ENCODE data around the gene TBC1D7.

TBC1D7 gene

DNA sequence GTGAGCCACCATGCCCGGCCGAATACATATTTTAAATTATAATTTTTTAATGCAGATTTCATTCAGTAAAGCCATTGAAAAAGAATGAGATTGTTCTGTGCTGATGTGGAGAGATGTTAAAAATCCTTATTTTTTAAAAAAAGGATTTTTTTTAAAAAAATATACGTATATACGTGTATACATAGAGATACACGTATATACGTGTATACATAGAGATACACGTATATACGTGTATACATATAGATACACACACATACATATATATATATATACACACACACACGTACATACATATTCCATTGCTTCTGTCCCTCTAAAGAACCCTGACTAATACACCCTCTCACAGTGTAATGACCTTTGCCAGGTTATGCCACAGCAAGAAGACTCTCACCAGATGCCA, 23.8 kb upstream of the TBC1D7 start:
- no peak for TF ChIP-seq JUND (IDR thresholded peaks at IDR 0.05; ENCODE audit: low read depth)
- in situ Hi-C loops (cut with HindIII; ENCODE audit: low pct_unique_long_range_greater_than_20kb, low sequenced_read_pairs): no loop called here
- no peak for DNase-seq (ENCODE audit: low read depth in 1 of 2, low spot score in 1 of 2)

DNA sequence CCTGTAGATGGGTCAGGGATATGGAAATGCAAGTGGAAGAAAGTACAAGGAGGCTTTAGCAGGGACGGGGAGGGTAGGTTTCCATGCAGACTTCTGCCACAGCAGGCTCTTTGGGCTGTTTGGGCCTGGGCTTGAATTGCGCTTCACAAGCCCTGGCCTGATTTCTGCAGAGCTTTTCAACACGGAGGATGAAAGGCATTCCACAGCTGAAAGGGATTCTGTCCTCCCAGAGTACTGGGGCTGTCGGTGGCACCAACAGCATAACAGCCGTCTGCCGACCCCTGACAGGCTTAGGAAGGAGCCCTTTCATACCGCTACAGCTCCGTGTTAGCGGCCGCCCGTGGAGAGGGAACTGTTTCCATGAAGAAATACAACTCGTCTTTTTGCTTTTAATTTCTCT, 22.9 kb upstream of the TBC1D7 start:
- no peak for DNase-seq (ENCODE audit: low read depth in 1 of 2, low spot score in 1 of 2)
- in situ Hi-C loops (cut with HindIII; ENCODE audit: low pct_unique_long_range_greater_than_20kb, low sequenced_read_pairs): no loop called here
- no peak for TF ChIP-seq JUND (IDR thresholded peaks at IDR 0.05; ENCODE audit: low read depth)

DNA sequence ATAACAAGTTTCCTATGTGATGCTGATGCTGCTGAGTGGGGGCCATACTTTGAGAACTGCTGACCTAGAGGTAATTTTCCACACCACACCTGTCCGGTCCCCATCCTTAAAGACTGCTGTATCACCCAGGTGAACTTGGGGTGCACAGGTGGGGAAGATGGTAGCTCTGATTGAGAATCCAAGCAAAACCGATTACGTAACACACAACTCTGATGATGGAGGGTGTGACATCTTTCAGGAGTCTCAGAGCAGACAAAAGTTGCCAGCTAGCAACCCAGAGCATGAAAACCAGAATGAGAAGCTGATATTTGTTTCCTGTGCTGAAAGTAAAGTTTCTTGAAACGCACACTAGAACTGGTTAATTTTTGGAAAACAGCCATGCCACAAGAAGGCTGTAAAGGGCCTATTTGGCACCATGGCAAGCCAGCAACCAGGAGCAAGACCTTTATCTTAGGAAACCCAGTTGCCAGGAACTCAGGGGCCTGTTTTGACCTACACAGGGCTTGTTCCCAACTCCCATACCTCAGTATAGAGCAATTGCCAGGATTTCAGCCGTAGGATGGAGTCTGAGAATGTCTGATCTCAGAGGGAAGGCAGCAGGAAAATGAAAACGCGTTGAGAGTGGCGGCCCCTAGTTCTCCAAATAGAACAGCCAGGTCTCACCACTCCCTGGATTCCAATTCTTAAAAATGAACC, 21.6 kb upstream of the TBC1D7 start:
- TF ChIP-seq JUND (IDR thresholded peaks at IDR 0.05; ENCODE audit: low read depth): no peak
- DNase-seq (ENCODE audit: low read depth in 1 of 2, low spot score in 1 of 2): no peak
- in situ Hi-C loops (cut with HindIII; ENCODE audit: low pct_unique_long_range_greater_than_20kb, low sequenced_read_pairs): no loop called here

DNA sequence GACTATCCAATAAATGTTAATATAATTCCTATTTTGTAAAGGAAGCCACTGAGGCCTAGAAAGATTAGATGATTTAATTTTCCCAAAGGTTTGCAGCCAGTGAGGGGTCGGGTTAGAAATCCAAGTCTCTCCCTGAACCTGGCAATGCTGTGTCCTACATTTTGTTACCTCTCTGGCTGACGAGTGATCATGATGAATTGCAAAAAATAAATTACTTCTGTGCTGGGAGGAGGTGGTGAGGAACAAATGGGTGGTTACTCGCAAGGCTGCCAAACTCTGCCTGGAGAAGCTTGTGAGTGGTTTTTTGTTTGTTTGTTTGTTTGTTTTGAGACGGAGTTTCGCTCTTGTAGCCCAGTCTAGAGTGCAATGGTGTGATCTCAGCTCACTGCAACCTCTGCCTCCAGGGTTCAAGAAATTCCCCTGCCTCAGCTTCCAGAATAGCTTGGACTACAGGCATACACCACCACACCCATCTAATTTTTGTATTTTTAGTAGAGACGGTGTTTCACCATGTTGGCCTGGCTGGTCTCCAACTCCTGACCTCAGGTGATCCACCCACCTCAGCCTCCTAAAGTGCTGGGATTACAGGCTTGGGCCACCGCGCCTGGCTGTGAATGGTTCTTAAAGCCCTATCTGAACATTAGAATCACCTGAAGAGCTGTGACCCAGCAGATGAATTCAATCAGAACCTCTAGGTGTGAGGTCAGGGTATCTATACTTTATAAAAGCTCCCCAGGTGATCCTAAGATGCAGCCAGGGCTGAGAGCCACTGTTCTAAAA, 20.2 kb upstream of the TBC1D7 start:
- in situ Hi-C loops (cut with HindIII; ENCODE audit: low pct_unique_long_range_greater_than_20kb, low sequenced_read_pairs): no loop called here
- no peak for TF ChIP-seq JUND (IDR thresholded peaks at IDR 0.05; ENCODE audit: low read depth)
- DNase-seq (ENCODE audit: low read depth in 1 of 2, low spot score in 1 of 2): no peak

DNA sequence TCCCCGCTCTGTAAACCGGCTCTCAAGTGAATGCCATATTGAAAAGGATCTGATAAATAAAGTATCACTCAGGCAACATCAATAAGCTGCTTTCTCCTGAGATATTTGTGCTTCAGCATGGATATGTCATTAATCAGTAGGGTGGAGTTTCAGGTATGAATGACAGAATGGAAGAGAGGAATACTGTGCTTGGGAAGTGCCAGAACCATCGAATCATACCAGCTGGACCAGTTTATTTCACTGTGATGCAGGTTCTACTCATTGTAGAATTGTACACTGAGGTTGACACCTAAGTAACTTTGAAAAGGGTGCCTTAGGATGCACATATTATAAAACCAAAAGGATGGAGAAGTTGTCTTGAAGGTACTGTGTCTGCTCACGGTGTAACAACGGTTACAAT, 17.9 kb upstream of the TBC1D7 start:
- DNase-seq (ENCODE audit: low read depth in 1 of 2, low spot score in 1 of 2): no peak
- in situ Hi-C loops (cut with HindIII; ENCODE audit: low pct_unique_long_range_greater_than_20kb, low sequenced_read_pairs): no loop called here
- no peak for TF ChIP-seq JUND (IDR thresholded peaks at IDR 0.05; ENCODE audit: low read depth)

DNA sequence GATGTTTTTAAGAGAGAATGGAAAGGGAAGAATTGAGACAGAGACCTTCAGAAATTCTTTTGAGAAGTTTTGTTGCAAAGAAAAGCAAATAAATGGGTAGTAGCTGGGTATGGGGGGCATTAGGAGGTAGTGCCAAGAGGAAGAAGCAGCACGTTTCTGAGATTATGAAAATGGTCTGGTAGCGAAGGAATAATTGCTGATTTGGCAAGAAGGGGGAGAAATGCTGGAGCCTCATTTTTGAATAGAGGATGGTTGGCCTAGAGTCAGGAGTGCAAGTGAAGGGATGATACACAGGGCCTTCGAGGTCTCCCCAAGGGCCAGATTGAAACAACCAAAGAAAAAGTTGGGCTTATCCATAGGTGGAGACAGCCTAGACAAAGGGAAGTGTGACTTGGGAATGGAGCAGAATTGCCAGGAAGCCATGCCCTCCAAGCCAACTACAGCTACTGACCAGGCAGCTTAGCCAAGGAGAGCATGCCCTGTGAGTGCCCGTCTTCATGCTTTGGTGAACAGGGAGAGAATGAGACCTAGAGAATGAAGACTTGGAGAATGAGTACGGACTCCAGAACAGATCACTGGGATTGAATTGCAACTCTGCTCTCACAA, 14.2 kb upstream of the TBC1D7 start:
- TF ChIP-seq JUND (IDR thresholded peaks at IDR 0.05; ENCODE audit: low read depth): no peak
- in situ Hi-C loops (cut with HindIII; ENCODE audit: low pct_unique_long_range_greater_than_20kb, low sequenced_read_pairs): no loop called here
- DNase-seq (ENCODE audit: low read depth in 1 of 2, low spot score in 1 of 2): no peak

DNA sequence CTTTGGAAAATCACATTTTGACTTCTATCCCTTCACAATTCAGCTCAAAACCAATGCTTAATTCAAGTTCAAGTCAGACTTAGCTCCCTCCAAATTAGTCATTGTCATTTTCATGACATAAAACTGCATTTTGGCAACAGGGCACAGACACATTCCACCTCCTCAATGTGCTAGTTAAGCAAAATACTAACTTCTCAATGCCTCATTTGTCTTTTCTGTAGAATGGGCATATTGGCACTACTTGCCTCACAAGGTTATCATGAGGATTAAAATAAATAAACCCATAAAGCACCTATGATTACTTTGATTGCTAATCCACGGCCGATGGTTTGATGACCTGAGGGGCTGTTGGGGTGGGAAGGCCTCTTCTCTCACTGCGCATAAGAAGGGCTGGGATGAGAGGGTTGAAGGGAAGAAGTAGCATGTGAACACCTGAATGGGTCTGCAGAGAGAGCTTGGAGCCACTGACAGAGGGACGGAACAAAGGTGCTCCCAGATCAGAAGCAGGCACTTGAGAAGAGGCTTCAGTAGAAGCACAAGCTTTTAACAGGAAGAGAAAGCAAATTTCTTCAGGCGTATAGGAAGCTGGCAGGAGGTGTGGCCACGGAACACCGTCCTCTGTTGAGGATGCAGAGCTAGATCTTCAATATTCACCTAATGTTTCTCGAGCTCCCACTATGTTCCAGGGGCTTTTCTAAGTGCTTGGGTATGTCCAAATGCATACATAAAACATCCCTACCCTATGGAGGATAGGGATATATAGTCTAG, 11.7 kb upstream of the TBC1D7 start:
- DNase-seq (ENCODE audit: low read depth in 1 of 2, low spot score in 1 of 2): no peak
- in situ Hi-C loops (cut with HindIII; ENCODE audit: low pct_unique_long_range_greater_than_20kb, low sequenced_read_pairs): no loop called here

DNA sequence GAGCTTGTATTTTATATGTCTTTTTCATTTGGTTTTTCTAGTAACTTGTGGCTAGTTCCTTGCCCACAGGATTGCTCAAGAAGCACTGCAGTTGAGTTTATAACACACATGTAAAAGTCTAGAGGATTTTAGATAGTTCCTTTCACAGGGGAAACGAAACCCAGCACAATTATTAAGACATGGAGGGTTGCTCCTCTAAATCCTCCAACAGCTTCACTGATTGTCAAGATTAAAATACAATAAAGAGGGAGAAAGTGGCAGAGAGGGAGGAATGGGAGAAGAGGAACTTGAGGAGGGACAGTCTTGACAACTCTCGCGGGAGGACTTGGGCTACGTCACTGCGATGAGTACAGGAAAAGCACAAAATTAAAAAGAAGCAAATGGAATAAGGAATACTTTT, 9.7 kb upstream of the TBC1D7 start:
- no peak for DNase-seq (ENCODE audit: low read depth in 1 of 2, low spot score in 1 of 2)
- in situ Hi-C loops (cut with HindIII; ENCODE audit: low pct_unique_long_range_greater_than_20kb, low sequenced_read_pairs): no loop called here
- TF ChIP-seq JUND (IDR thresholded peaks at IDR 0.05; ENCODE audit: low read depth): no peak

More for the DNA sequence above, 11.7 kb upstream of the TBC1D7 start:
- no peak for TF ChIP-seq JUND (IDR thresholded peaks at IDR 0.05; ENCODE audit: low read depth)

DNA sequence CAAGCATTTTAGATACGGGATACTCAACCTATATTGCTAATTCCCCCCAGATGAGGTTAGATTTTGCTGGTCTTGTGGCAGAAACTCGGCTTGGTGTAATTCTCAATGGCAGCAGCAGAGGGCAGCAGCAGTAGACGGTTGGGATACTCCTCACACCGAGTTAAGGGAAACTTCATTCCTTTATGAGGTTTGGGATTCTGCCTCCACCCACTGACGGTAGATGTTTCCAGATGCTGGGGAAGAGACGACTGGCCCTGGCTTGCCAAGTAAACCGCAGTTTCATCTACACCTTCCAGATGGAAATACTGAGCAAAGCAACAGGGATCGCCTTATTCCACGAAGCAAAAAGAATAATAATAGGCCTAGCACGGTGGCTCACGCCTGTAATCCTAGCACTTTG, 8.2 kb upstream of the TBC1D7 start:
- peak; percentile 50 to 79 for DNase-seq (ENCODE audit: low read depth in 1 of 2, low spot score in 1 of 2)
- TF ChIP-seq JUND (IDR thresholded peaks at IDR 0.05; ENCODE audit: low read depth): no peak
- in situ Hi-C loops (cut with HindIII; ENCODE audit: low pct_unique_long_range_greater_than_20kb, low sequenced_read_pairs): no loop called here

DNA sequence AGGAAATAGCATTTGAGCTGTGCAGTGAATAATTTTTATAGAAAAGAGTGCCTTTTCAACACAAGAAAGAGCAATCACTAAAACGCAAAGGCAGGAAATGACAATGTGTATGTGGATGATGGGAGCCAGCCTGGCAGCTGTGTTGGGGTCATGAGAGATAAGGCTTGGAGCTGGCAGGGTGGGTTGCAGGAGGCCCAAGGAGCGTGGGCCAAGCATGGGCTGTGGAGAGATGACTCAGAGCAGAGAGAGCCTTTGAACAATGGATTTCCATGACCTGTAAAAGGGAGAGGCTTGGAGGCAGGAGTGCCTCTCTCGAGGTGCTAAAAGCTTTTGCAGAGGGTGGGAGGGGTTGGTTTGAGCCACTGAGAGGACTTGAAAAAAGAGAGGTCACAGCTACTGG, 6.6 kb upstream of the TBC1D7 start:
- TF ChIP-seq JUND (IDR thresholded peaks at IDR 0.05; ENCODE audit: low read depth): no peak
- DNase-seq (ENCODE audit: low read depth in 1 of 2, low spot score in 1 of 2): no peak
- in situ Hi-C loops (cut with HindIII; ENCODE audit: low pct_unique_long_range_greater_than_20kb, low sequenced_read_pairs): no loop called here

DNA sequence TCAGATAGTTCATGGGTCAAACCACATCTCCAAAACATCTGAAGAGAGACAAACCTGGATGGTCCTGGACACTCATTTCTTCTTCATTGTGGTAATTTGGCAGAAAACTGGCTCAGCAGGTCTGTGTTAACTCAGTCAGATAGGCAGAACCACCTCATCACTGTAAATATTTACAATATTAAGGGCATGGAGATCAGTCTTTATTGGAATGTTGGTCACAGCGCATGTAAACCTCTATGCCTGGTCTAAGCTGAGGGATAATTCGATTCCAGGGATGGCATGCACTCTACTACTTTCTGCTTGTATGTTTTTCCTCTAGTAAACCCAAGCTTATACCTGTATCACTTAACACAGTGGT, 4.0 kb upstream of the TBC1D7 start:
- no peak for TF ChIP-seq JUND (IDR thresholded peaks at IDR 0.05; ENCODE audit: low read depth)
- in situ Hi-C loops (cut with HindIII; ENCODE audit: low pct_unique_long_range_greater_than_20kb, low sequenced_read_pairs): no loop called here
- DNase-seq (ENCODE audit: low read depth in 1 of 2, low spot score in 1 of 2): no peak

DNA sequence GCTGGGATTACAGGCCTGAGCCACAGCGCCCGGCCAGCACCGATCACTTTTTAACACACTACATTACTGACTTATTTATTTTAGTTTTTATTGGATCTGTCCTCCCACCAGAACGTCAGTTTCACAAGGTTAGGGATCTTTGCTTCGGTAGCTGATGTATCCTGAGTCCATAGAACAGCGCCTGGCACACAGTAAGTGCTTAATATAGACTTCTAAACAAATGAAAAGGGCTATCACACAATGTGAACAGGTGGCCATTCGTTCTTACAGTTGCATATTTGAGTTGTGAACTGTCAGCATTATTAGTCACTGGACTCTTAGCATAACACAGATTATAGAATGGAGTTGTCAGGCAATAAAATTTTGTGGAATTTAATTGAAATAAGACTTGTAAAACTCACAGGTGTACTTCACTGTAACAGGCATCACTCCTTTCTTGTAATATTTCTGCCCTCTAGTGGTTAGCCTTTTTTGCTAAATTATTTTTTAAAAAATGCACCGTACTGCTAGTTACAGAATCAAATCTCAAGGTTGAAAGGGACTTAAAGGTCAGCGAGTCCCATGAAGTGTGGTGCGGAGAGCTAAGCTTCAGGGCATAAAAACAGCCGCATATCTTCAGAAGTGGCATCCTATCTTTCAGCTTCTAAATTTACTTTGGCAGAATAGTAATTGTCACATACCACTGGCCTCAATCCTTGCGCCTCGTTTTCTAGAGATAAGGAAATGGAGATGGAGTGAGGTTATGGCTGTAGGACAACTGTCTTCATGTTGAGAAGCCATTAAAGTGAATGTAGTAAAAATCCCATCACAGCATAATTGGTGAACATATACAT, 3.4 kb upstream of the TBC1D7 start:
- TF ChIP-seq JUND (IDR thresholded peaks at IDR 0.05; ENCODE audit: low read depth): no peak
- peak in 1 of 2 experiments; percentile 49 for DNase-seq (ENCODE audit: low read depth in 1 of 2, low spot score in 1 of 2)
- in situ Hi-C loops (cut with HindIII; ENCODE audit: low pct_unique_long_range_greater_than_20kb, low sequenced_read_pairs): no loop called here

Data from T47D (cell line).